Ammon's horn (tissue), 1 donor: ENCODE results near the gene RNF175.
"Not testable (repeated sequence)": the region's sequence is repeated elsewhere in the genome, so short reads cannot be mapped to it uniquely, and the experiment has no call there.

Experiments
- DNase-seq: peaks from one replicate; pipeline ENCODE4 v3.0.0-alpha.2; 2016; ENCODE audit warnings: low spot score

Gene RNF175

DNA sequence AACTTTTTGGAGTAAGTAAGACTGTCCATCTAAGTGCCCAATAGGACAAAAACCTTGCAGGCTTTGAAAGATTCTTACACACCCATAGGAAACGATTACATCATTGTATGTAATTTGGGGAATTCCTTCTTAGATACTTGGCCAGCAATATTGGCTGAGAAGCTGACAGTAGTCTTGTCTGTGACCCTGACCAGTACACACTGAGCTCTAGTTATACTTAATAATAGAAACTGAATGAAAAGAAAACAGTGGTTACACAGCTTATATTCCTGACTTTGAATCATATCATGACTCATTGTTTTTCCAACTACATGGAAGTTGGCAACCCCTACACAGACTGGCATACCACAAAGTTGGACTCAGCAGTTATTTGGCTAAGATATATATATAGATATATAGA is 82.8 kb downstream of the RNF175 start:
- DNase-seq, result no peak

DNA sequence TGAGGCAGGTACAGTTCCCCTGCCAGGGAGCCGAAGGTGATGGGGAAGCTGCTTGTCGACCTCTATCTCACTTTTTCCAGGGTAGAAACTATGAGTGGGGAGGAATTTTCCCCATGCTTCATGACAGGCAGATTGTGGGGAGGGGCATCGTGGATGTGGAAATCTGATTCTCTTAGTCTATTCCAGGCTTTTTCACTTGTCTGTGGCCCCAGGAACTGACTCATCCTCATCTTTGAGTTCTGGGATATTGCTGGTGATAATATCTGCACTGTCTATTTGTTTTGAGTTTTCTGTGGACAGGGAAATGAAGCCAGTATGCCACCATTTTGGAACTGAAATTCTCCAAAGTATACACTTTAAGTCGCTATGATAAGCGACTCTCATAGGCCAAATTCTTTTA is 83.3 kb downstream of the RNF175 start:
- DNase-seq, result no peak

DNA sequence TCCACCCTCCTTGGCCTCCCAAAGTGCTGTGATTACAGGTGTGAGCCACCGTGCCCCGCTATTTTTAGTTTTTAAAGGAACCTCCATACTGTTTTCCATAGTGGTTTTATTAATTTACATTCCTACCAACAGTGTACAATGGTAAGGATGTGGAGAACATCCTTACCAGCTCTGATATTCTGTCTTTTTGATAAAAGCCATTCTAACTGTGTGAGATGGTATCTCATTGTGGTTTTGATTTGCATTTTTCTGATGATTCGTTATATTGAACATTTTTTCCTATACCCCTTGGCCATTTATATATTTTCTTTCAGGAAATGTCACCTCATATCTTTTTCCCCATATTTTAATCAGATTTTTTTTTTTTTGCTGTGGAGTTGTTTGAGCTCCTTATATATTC is 90.0 kb downstream of the RNF175 start:
- DNase-seq, result no peak

DNA sequence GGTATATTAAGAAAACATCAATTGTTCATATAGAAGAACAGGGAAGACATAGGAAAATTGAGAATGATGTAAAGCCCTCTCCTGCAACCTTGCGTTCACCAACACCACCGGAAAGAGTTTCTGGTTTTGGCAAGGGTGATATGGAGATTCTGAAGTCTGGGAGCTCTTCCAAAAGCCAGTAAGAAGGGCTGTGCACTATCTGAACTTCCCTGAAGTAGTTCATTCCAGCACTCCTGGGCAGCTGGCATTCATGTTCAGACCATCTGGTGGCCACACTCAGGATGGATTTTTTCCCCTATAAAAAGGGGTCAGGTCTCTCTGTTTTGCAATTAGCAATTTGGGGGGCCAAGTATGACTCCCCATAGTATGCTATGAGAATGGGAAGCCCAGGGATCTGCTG is 91.2 kb downstream of the RNF175 start:
- DNase-seq, result no peak

DNA sequence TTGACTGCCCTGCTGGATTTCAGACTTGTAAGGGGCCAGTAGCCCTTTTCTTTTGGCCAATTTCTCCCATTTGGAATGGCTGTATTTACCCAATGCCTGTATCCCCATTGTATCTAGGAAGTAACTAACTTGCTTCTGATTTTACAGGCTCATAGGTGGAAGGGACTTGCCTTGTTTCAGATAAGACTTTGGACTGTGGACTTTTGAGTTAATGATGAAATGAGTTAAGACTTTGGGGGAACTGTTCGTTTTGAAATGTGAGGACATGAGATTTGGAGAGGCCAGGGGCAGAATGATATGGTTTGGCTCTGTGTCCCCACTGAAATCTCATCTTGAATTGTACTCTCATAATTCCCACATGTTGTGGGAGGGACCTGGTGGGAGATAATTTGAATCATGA is 93.3 kb downstream of the RNF175 start:
- DNase-seq, result not testable (repeated sequence)

DNA sequence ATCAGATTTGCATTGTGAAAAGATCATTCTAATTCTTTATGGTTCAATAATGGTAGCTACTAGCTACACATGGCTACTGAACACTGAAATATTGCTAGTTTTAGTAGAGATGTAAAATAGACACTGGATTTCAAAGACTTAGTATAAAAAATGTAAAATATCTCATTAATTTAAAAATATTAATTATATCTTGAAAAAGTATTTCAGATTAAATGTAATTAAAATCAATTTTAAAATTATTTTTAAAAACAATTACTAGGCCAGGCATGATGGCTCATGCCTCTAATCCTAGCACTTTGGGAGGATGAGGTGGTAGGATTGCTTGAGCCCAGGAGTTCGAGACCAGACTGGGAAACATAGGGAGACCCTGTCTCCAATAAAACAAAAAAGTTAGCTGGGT is 96.2 kb downstream of the RNF175 start:
- no peak for DNase-seq

DNA sequence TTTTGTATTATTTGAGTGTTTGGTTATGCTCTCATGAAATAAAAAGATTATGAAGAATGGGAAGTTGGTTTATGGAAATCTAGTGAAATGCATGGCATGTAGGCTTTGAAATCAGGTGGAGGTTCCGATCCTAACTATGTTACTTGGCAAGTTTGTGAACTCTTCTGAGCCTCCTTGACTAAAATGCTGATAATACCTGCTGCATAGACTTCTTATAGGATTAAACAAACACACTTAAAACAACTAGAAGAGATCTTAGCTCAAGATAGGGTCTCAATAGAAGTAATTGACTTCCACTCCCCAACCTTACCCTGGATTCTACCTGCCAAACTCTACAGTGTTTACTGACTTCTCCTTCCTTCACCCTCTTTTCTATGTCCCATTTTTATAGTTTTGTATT is 97.9 kb downstream of the RNF175 start:
- DNase-seq, result no peak

DNA sequence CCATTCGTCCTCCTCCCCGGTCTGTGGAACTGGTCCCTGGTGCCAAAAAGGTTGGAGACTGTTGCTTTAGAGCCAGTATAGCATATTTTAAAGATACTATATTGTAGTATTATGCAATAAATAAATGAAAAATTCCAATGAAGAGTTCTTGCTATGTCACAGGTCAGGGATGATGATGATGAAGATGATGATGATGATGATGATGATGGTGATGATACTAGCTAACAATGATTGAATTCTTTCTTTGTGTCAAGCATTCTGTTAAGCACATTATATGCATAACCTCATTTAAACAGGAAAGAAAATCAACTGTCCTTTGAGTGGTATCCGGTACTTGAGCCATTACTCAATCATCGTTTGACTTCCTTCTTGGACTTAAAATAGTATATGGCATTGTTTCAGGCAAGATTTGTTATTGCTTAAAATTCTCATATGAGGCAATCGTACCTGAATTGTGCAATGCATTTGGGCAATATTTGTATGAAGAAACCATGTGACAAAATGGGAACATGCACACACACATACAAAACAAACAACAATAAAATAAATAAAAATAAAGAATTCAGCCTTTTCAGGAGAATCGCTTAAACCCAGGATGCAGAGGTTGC is 98.5 kb downstream of the RNF175 start:
- DNase-seq, result peak; percentile 30
